H1 (cell line): ENCODE data around the gene COL6A1. TPM values are rescaled to one million over a fixed set of nuclear protein-coding genes. Genes with fewer than 3 reads are reported as not detected.

Source experiments
- CTCF ChIA-PET: fragments of 300-600 bp; sonication (Branson Sonifier 250); formaldehyde crosslinking; loops from one replicate; lab custom pipeline; 2021; ENCODE audit not compliant: partially characterized antibody; lab: Charles Lee
- POLR2A ChIA-PET: fragments of 300-600 bp; sonication (Branson Sonifier 250); formaldehyde crosslinking; loops from one replicate; lab custom pipeline; 2021; ENCODE audit warnings: inconsistent platforms; ENCODE audit not compliant: partially characterized antibody; lab: Charles Lee
- DNase-seq, 2 experiments: peaks; one replicate each; pipeline versions ENCODE4 v3.0.0 to v3.0.0-alpha.2; 2010 to 2022; ENCODE audit warnings: low spot score in 2 of 2, low read depth in 1 of 2, mixed read lengths in 1 of 2
- FAIRE-seq: peaks from 2 replicates; lab custom pipeline; 2011; peaks lifted over from hg19 to GRCh38; lab: Jason Lieb, UNC
- H2AFZ ChIP-seq: 2 replicates; pipeline ENCODE4 v1.8.1; 2012; ENCODE audit warnings: low read length, inconsistent platforms
- H2AK5ac ChIP-seq: 2 replicates; pipeline ENCODE4 v1.6.1; 2013; ENCODE audit warnings: low read depth, low read length
- H2BK120ac ChIP-seq: replicated peaks from 2 replicates; pipeline ENCODE3; 2013; ENCODE audit warnings: low read depth, low read length, inconsistent platforms
- H2BK12ac ChIP-seq: 2 replicates; pipeline ENCODE4 v1.6.1; 2013; ENCODE audit warnings: low read depth, low read length
- H2BK15ac ChIP-seq: 2 replicates; pipeline ENCODE4 v1.6.1; 2013; ENCODE audit warnings: low read length
- H2BK20ac ChIP-seq: 2 replicates; pipeline ENCODE4 v1.6.1; 2013; ENCODE audit warnings: low read length
- H2BK5ac ChIP-seq: 2 replicates; pipeline ENCODE4 v1.6.1; 2013; ENCODE audit warnings: low read depth, low read length
- H3K14ac ChIP-seq: 2 replicates; pipeline ENCODE4 v1.6.1; 2013; ENCODE audit warnings: inconsistent platforms; ENCODE audit not compliant: insufficient read length
- H3K18ac ChIP-seq: 2 replicates; pipeline ENCODE4 v1.6.1; 2013; ENCODE audit warnings: low read length; ENCODE audit errors: extremely low read depth
- H3K23ac ChIP-seq: 2 replicates; pipeline ENCODE4 v1.6.1; 2013; ENCODE audit warnings: inconsistent platforms; ENCODE audit not compliant: insufficient read length
- H3K23me2 ChIP-seq: 2 replicates; pipeline ENCODE4 v1.6.1; 2013; ENCODE audit warnings: low read depth, low read length
- H3K27ac ChIP-seq: 2 replicates; pipeline ENCODE4 v1.6.1; 2011; ENCODE audit warnings: low read depth, low read length, inconsistent platforms
- H3K27me3 ChIP-seq, 4 experiments: replicated peaks in 1 of 4; 1 replicate in 1 of 4; 2 replicates in 3 of 4; pipeline versions ENCODE4 v1.6.1 to v1.8.1; 2011 to 2013; ENCODE audit warnings: low read length in 3 of 4, mild to moderate bottlenecking in 3 of 4, inconsistent platforms in 2 of 4, mixed read lengths in 2 of 4, moderate library complexity in 1 of 4; ENCODE audit not compliant: control insufficient read depth in 3 of 4, insufficient read depth in 3 of 4; ENCODE audit errors: extremely low read depth in 1 of 4
- H3K36me3 ChIP-seq, 4 experiments: 2 replicates each; pipeline versions ENCODE4 v1.6.1 to v1.8.1; 2011 to 2013; ENCODE audit warnings: mild to moderate bottlenecking in 4 of 4, low read length in 3 of 4, moderate library complexity in 2 of 4, control low read depth in 1 of 4, inconsistent platforms in 1 of 4; ENCODE audit not compliant: insufficient read depth in 4 of 4, control insufficient read depth in 2 of 4
- H3K4ac ChIP-seq: replicated peaks from 2 replicates; pipeline ENCODE3; 2013; ENCODE audit warnings: low read length, low read depth, mixed read lengths, inconsistent platforms; ENCODE audit not compliant: insufficient read length
- H3K4me1 ChIP-seq, 4 experiments: replicated peaks in 1 of 4; 1 replicate in 1 of 4; 2 replicates in 3 of 4; pipeline versions ENCODE4 v1.6.1 to v1.8.1; 2011 to 2013; ENCODE audit warnings: low read length in 3 of 4, inconsistent platforms in 2 of 4, mixed read lengths in 1 of 4; ENCODE audit not compliant: insufficient read depth in 4 of 4, control insufficient read depth in 3 of 4
- H3K4me2 ChIP-seq, 2 experiments: 2 replicates each; pipeline versions ENCODE4 v1.6.1 to v1.8.1; 2011 to 2013; ENCODE audit warnings: low read depth in 2 of 2, low read length in 2 of 2, control low read depth in 1 of 2, inconsistent platforms in 1 of 2, mild to moderate bottlenecking in 1 of 2; ENCODE audit not compliant: insufficient read depth in 1 of 2
- H3K4me3 ChIP-seq, 4 experiments: fragments of 200-600, 300-600 bp in 1 of 4; sonication (generic), shearing (Covaris generic), sonication (Bioruptor Twin) in 1 of 4; 2 replicates each; pipeline versions ENCODE4 v1.5.1 to v1.8.1; 2011 to 2016; ENCODE audit warnings: low read length in 4 of 4, low read depth in 3 of 4, control low read depth in 2 of 4, inconsistent platforms in 2 of 4, mild to moderate bottlenecking in 2 of 4, mixed read lengths in 1 of 4, moderate library complexity in 1 of 4; ENCODE audit not compliant: insufficient read depth in 2 of 4; ENCODE audit errors: extremely low read depth in 1 of 4
- H3K56ac ChIP-seq: replicated peaks from 2 replicates; pipeline ENCODE3; 2013; ENCODE audit warnings: low read depth, mild to moderate bottlenecking, mixed read lengths, low read length, inconsistent platforms; ENCODE audit not compliant: insufficient read length
- H3K79me1 ChIP-seq: 2 replicates; pipeline ENCODE4 v1.6.1; 2013; ENCODE audit warnings: low read depth, low read length, control low read depth
- H3K79me2 ChIP-seq, 2 experiments: 2 replicates each; pipeline versions ENCODE4 v1.6.1 to v1.8.1; 2012 to 2013; ENCODE audit warnings: low read length in 2 of 2, mild to moderate bottlenecking in 2 of 2, inconsistent platforms in 1 of 2; ENCODE audit not compliant: insufficient read depth in 2 of 2, control insufficient read depth in 1 of 2
- H3K9ac ChIP-seq, 4 experiments: replicated peaks in 1 of 4; 1 replicate in 1 of 4; 2 replicates in 3 of 4; pipeline versions ENCODE4 v1.6.1 to v1.8.1; 2011 to 2013; ENCODE audit warnings: low read depth in 3 of 4, low read length in 3 of 4, control low read depth in 2 of 4, mild to moderate bottlenecking in 2 of 4, moderate library complexity in 2 of 4, inconsistent platforms in 1 of 4; ENCODE audit errors: extremely low read depth in 1 of 4
- H3K9me3 ChIP-seq, 2 experiments: 2 replicates each; pipeline versions ENCODE4 v1.6.1 to v1.8.1; 2012 to 2013; ENCODE audit warnings: mild to moderate bottlenecking in 2 of 2, moderate library complexity in 2 of 2, control low read depth in 1 of 2, inconsistent platforms in 1 of 2, low read depth in 1 of 2, low read length in 1 of 2, mixed read lengths in 1 of 2; ENCODE audit not compliant: insufficient read depth in 2 of 2
- H4K20me1 ChIP-seq, 2 experiments: replicated peaks in 1 of 2; 2 replicates each; pipeline versions ENCODE3 to v1.8.1; 2011 to 2013; ENCODE audit warnings: inconsistent platforms in 2 of 2, low read length in 2 of 2, mild to moderate bottlenecking in 1 of 2; ENCODE audit not compliant: insufficient read depth in 2 of 2, control insufficient read depth in 1 of 2
- H4K5ac ChIP-seq: 2 replicates; pipeline ENCODE4 v1.6.1; 2013; ENCODE audit warnings: low read length, low read depth, mixed read lengths, inconsistent platforms; ENCODE audit not compliant: insufficient read length
- H4K8ac ChIP-seq: 2 replicates; pipeline ENCODE4 v1.8.0; 2013; ENCODE audit warnings: mild to moderate bottlenecking, moderate library complexity, low read length, inconsistent platforms; ENCODE audit not compliant: insufficient read depth; ENCODE audit errors: extremely low read depth
- H4K91ac ChIP-seq: replicated peaks from 2 replicates; pipeline ENCODE3; 2013; ENCODE audit warnings: low read length, mixed read lengths, inconsistent platforms; ENCODE audit not compliant: insufficient read length
- GTF2F1 ChIP-seq: IDR thresholded peaks from 2 replicates; pipeline ENCODE4 v1.6.1; 2012; ENCODE audit warnings: low read depth, low read length, improper control_type of control experiment, borderline replicate concordance
- KDM1A ChIP-seq: fragments of 200-600, 300-600 bp; sonication (generic); IDR thresholded peaks from 2 replicates; pipeline ENCODE4 v1.7.1; 2016; ENCODE audit warnings: mild to moderate bottlenecking, low read length, borderline replicate concordance
- NANOG ChIP-seq: IDR thresholded peaks from 2 replicates; pipeline ENCODE4 v1.6.1; 2011; ENCODE audit warnings: low read length, low read depth, mild to moderate bottlenecking, inconsistent platforms; ENCODE audit not compliant: insufficient read depth, poor library complexity, severe bottlenecking
- NRF1 ChIP-seq: IDR thresholded peaks from 2 replicates; pipeline ENCODE4 v1.6.1; 2011; ENCODE audit warnings: mild to moderate bottlenecking, low read depth, low read length, improper control_type of control experiment
- RFX5 ChIP-seq: IDR thresholded peaks from 2 replicates; pipeline ENCODE4 v1.6.1; 2011; ENCODE audit warnings: low read depth, low read length, improper control_type of control experiment, borderline replicate concordance
- WGBS, 2 experiments: shearing (Covaris generic) in 1 of 2; methylation state at CpG; one replicate each; pipeline versions ENCODE4 v1.1.6 to v1.1.7; 2013 to 2015; ENCODE audit warnings: low lambda C conversion rate in 2 of 2, mixed read lengths in 2 of 2, inconsistent platforms in 1 of 2, low coverage in 1 of 2, missing lambda C conversion rate in 1 of 2; ENCODE audit not compliant: insufficient replicate concordance in 2 of 2, insufficient coverage in 1 of 2, insufficient read length in 1 of 2; ENCODE audit errors: extremely low coverage in 1 of 2, missing lambda C conversion rate in 1 of 2; 5-methylcytosine and 5-hydroxymethylcytosine counted together
- polyA plus RNA-seq, 7 experiments: library from polyadenylated mRNA; depleted of rRNA in 3 of 7; stranded (reverse) in 5 of 7; unstranded in 2 of 7; fragments of >200 nt in 5 of 7; fragments of 200-250 nt in 2 of 7; gene quantifications; 1 replicate in 5 of 7; 2 replicates in 1 of 7; 4 replicates in 1 of 7; pipeline versions ENCODE4 v1.2.1 to v1.2.3, GENCODE V29; 2011 to 2013; ENCODE audit warnings: missing spikeins in 2 of 7, mixed read lengths in 2 of 7
- total RNA-seq: library from RNA; stranded (reverse); fragmentation: NEBNext Ultra II Directional; extraction: Animal tissue kit (Norgen Biotek cat#: 25700); gene quantifications from 2 replicates; pipeline ENCODE4 v1.2.1, GENCODE V29; 2021

The COL6A1 gene
- total and polyA plus RNA-seq, 2 of the 8 experiments (the other 6 are each of a cell fraction or from before 2014, with no cell fraction given): 100 to 115 TPM

DNA sequence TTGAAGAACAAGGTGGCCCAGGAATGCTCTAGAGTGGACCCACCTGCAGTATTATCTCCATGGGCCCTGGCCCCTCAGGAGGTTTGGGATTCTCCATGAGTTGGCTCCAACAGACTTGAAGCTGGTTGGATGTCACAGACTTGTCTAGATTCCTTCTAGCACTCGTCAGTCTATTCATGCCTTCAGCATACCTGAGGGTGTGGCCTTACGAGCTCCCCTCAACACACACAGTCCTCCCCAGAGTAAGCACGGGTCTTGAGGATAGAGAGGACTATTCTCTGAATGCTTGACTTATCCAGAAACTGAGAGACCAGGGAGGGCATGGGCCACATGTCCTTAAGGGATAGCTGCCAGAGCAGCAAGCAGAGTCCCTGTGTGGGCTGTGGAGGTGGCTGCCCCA lies 45.9 kb upstream of the COL6A1 start:
- no peak overlapping the region for H3K9ac ChIP-seq
- H3K27ac ChIP-seq: no peak overlapping the region
- FAIRE-seq: no peak
- H4K91ac ChIP-seq: no peak overlapping the region
- DNase-seq: peak in 1 of 2 experiments; percentile 49
- H2BK20ac ChIP-seq: no peak overlapping the region
- 90% methylated on average over 3 of the region's 3 CpGs; no CpG with 5 or more reads in 1 of the 2 experiments for WGBS, 2 experiments
- H4K5ac ChIP-seq: no peak overlapping the region
- no peak overlapping the region for H2AFZ ChIP-seq
- no peaks in the 10 kb centered on the region for H3K27me3 ChIP-seq
- no peaks in the 10 kb centered on the region for H3K79me2 ChIP-seq
- H3K4me1 ChIP-seq: no peaks in the 10 kb centered on the region
- no peak overlapping the region for H2BK12ac ChIP-seq
- no peak overlapping the region for H2BK5ac ChIP-seq
- POLR2A ChIA-PET: interaction anchor here (0.7 kb wide), 1 partner anchor 63 kb away, joined by 3 read pairs; no protein-coding TSS in a partner anchor
- no peak overlapping the region for H2BK120ac ChIP-seq
- CTCF ChIA-PET: interaction anchor here (0.6 to 1.9 kb wide), 5 partner anchors 10 to 1182 kb away, joined by 3 to 6 read pairs (median 5); no protein-coding TSS in a partner anchor
- no peak overlapping the region for H2AK5ac ChIP-seq
- H3K56ac ChIP-seq: no peak overlapping the region
- no peak overlapping the region for H3K4me3 ChIP-seq
- H3K36me3 ChIP-seq: no peaks in the 10 kb centered on the region
- H2BK15ac ChIP-seq: no peak overlapping the region
- H3K23me2 ChIP-seq: no peaks in the 10 kb centered on the region
- no peak overlapping the region for H4K8ac ChIP-seq
- no peak overlapping the region for H3K23ac ChIP-seq
- no peaks in the 10 kb centered on the region for H4K20me1 ChIP-seq
- no peak overlapping the region for H3K4me2 ChIP-seq
- peaks cover 47 to 78% of the 10 kb centered on the region in 2 experiments for H3K9me3 ChIP-seq
- H3K14ac ChIP-seq: no peak overlapping the region
- no peak overlapping the region for H3K4ac ChIP-seq
- H3K79me1 ChIP-seq: no peaks in the 10 kb centered on the region
- TF ChIP-seq NRF1 (no peak), KDM1A (no peak), RFX5 (no peak), NANOG (no peak), GTF2F1 (no peak)
- TF ChIP-seq, all 59 proteins: peak for 0
- H3K18ac ChIP-seq: no peak overlapping the region
